ENCODE measurements around the gene SPEN.

- TF ChIP-seq CTCF (IDR thresholded peaks at IDR 0.05; ENCODE audit: borderline replicate concordance, extremely low read depth, low read length, poor library complexity, severe bottlenecking): no peak
- no peak for TF ChIP-seq EZH2 (IDR thresholded peaks at IDR 0.05; ENCODE audit: borderline replicate concordance, low read depth, low read length, severe bottlenecking)
Measured at GRCh38 chr1:15885269-15885668, 37.8 kb downstream of the SPEN start.
